DND-41 (cell line): Measurements from ENCODE around the gene NEDD4L.

Experiments used
- CTCF ChIP-seq: IDR thresholded peaks from 2 replicates; pipeline ENCODE4 v1.5.1; 2012; ENCODE audit warnings: borderline replicate concordance, low read length, moderate library complexity, mild to moderate bottlenecking; ENCODE audit not compliant: poor library complexity, severe bottlenecking; ENCODE audit errors: extremely low read depth
- EZH2 ChIP-seq: IDR thresholded peaks from 3 replicates; pipeline ENCODE4 v1.6.1; 2012; ENCODE audit warnings: borderline replicate concordance, low read depth, mild to moderate bottlenecking, moderate library complexity, low read length, inconsistent platforms; ENCODE audit not compliant: severe bottlenecking

- TF ChIP-seq CTCF (no peak), EZH2 (no peak)
Measured at GRCh38 chr18:58175786-58176176, 131.8 kb downstream of the NEDD4L start.
